SK-N-SH (cell line): ENCODE results near the gene PRKN.

Experiments used
- ELF1 ChIP-seq: IDR thresholded peaks from 2 replicates; pipeline ENCODE4 v1.4.0; 2012
- EP300 ChIP-seq, 2 experiments: IDR thresholded peaks; 2 replicates each; pipeline versions ENCODE4 v1.4.0 to v1.6.1; 2012; ENCODE audit warnings: borderline replicate concordance in 1 of 2, low read depth in 1 of 2, low read length in 1 of 2
- GABPA ChIP-seq: IDR thresholded peaks from 2 replicates; pipeline ENCODE4 v1.4.0; 2012; ENCODE audit warnings: low read depth, mild to moderate bottlenecking
- IRF3 ChIP-seq: fragments of 150-350 bp; IDR thresholded peaks from 2 replicates; pipeline ENCODE4 v1.6.1; 2016; ENCODE audit warnings: mild to moderate bottlenecking, low read depth, low read length
- SIN3A ChIP-seq: IDR thresholded peaks from 2 replicates; pipeline ENCODE4 v1.6.1; 2012; ENCODE audit warnings: low read depth, mild to moderate bottlenecking, low read length, moderate library complexity, borderline replicate concordance
- SMC3 ChIP-seq: IDR thresholded peaks from 2 replicates; pipeline ENCODE4 v1.6.1; 2012; ENCODE audit warnings: low read depth, low read length, improper control_type of control experiment
- YY1 ChIP-seq: IDR thresholded peaks from 2 replicates; pipeline ENCODE4 v1.4.0; 2012; ENCODE audit warnings: low read depth, mild to moderate bottlenecking
- TF ChIP-seq, protein P1 (sequence below): fragments of 200-600 bp; sonication (generic); IDR thresholded peaks from 2 replicates; pipeline ENCODE4 v1.6.1; 2017; ENCODE audit warnings: antibody characterized with exemption, mild to moderate bottlenecking, moderate library complexity

DNA sequence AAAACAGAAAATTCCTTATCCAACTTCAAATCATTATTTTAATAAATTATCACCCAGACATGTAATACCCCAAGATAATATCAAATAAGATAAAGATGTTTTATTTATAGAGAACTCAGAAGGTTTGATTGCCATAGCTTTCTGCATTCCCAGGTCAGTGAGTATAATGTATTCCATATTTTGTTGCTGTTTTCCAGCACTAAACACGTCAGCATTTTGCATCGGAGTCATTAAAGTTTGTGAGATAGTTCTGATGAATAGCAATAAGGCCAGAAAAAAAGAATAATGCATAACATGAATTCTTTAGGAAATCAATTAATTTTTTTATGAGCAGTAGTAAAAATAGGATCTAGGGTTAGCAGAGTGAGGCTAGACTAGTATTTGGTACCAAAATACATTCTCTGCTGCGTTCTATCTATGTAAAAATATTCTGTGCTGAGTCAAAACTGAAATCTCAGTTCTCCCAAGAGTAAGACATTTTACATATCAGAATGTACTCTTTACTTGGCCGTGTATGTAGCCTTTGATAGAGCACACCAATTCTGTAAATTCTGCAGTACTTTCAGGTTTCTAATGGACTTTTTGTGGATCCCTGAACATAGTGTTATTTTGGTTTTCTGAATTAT, 1183.8 kb downstream of the PRKN start:
- no peak for TF ChIP-seq YY1
- no peak for TF ChIP-seq SMC3
- TF ChIP-seq GABPA: no peak
- TF ChIP-seq EP300 (IDR thresholded peaks at IDR 0.05; ENCODE audit: borderline replicate concordance in 1 of 2, low read depth in 1 of 2, low read length in 1 of 2): no peak
- TF ChIP-seq ELF1: no peak
- no peak for TF ChIP-seq SIN3A
- TF ChIP-seq, protein P1, sequence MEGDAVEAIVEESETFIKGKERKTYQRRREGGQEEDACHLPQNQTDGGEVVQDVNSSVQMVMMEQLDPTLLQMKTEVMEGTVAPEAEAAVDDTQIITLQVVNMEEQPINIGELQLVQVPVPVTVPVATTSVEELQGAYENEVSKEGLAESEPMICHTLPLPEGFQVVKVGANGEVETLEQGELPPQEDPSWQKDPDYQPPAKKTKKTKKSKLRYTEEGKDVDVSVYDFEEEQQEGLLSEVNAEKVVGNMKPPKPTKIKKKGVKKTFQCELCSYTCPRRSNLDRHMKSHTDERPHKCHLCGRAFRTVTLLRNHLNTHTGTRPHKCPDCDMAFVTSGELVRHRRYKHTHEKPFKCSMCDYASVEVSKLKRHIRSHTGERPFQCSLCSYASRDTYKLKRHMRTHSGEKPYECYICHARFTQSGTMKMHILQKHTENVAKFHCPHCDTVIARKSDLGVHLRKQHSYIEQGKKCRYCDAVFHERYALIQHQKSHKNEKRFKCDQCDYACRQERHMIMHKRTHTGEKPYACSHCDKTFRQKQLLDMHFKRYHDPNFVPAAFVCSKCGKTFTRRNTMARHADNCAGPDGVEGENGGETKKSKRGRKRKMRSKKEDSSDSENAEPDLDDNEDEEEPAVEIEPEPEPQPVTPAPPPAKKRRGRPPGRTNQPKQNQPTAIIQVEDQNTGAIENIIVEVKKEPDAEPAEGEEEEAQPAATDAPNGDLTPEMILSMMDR: no peak
- no peak for TF ChIP-seq IRF3
